DMS79 treated with DMSO at 0.1 percent for 48 hours (cell line): ENCODE data around the gene DNAJC9.

Experiments used
- DNase-seq: peaks from one replicate; lab custom pipeline; 2025; lab: John Stamatoyannopoulos, UW

Gene DNAJC9

DNA sequence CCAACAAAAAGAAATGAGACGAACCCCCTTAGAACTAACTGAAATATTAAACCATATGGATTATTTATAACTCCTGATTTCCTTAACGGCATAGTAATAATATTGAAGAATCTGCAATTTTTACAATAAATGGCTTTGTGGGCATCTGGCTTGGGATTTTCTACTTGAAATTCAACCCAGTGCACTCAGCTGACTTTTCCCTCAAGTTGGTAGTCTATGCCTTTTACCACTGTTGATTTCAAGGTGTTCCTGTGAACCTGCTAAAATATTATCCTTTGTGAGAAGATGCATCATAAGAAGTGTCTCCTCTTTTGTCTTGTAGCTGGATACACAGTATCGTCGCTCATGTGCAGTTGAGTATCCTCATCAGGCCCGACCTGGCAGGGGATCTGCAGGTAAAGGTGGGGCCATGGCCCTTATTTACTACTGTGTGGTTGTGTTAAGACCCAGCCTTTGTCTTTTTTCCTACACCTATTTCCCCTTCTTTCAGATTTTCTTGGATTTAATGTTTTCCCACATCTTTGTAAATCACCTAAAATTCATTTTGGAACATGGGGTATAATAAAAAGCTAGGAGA, 8.0 kb downstream of the DNAJC9 start:
- DNase-seq: no peak

- DNase-seq: no peak
These were observed 12.4 kb downstream of the DNAJC9 start for GRCh38 chr10:73234695-73235094.

DNA sequence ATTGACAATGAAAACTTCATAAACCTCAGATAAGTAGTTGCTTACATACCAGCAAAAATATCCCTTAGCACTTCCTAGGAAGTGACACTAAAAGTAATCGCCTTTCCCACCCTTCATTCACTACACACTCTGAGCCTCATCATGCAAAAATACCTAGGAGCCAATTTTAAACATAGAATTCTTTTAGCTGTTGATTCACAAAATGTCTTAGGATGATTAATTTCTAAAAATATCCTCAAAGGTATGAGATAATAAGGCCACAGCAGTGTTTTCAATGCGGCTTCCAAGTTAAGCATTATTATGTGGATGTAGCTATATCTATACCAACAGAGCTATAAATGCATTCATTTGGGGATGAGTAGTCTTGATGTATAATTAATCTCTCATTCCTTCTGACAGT, 13.2 kb downstream of the DNAJC9 start:
- no peak for DNase-seq

GRCh38 chr10:73232887-73233286, 14.2 kb downstream of the DNAJC9 start:
- no peak for DNase-seq

DNA sequence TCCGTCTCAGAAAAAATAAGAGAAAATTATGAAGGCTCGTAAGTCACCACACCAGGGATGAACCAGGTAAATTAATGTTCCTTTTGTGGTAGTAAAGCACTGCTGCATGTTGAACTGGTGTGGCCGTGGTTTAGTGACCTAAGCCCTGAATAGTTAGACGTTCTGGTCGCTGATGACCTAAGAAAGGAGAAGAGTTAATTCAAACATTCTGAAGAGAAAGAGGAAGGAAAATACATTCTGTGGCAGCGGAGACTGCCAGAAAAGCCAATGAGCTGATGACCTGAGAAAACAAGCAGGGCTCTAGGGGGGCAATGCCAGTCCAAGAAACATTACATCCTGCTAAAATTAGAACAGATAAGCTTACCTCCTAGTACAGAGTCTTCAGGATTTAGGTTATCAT, 17.5 kb downstream of the DNAJC9 start:
- no peak for DNase-seq

DNA sequence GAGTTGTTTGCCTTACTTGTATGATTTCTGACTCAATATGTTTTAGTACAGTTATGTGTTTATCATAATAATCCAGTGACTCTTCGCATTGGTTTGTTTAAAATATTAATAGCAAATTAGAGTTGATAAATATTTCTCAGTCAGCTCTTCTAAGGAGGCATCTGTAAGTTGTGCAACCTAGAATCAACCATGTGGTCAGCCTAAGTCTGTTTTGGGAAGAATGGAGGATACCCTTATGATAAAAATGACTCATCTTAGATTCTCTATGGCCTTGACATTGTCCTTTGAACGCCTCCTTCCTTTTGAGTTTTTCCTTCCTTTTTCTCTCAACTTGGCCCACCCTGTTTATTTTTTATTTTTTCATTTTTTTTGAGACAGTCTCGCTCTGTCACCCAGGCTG, 18.8 kb downstream of the DNAJC9 start:
- DNase-seq: no peak

DNA sequence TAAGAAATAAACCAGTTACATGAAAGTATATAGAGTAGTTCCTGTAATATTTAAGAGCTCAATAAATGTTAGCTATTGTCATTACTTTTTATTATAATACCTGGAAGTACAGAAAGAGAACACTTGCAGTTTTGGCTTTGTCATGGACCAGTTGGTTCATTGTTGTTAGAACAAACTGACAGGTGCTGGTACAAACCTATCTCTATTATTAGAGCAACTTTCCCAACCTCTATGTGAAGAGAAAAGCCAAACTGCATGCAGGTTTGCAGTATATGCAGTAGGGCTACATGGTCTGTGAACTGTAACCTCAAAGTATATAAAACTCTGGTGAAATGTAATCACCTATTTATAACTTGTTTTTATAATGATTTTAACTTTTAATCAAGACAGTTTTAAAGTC, 20.4 kb downstream of the DNAJC9 start:
- DNase-seq: no peak

DNA sequence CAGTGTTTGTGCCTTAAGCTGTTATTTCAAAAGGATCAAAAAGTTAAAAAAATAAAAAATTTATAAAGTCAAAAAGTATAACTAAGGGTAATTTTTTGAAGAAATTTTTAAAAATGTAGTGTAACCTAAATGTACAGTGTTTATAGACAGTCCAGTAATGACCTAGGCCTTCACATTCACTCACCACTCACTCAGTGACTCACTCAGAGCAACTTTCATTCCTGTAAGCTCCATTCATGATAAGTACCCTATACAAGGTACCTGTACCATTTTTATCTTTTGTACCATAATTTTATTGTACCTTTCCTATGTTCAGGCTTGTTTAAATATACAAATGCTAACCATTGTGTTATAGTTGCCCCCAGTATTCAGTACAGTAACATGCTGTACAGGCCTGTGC, 21.5 kb downstream of the DNAJC9 start:
- no peak for DNase-seq

DNA sequence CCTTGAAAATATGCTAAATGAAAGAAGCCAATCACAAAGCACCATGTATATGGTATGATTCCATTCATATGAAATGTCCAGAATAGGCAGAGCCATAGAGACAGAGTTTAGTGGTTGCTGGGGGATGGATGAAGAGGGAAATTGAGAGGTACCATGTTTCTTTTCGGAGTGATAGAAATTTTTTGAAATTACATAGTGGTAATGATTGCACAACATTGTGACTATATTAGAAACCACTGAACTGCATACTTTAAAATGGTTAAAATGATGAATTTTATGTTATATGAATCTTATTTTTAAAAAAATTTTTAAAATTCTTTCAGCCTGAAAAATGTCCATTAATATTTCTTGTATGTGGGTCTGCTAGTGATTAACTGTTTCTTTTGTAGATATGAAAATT, 26.1 kb downstream of the DNAJC9 start:
- no peak for DNase-seq

- no peak for DNase-seq
These were observed 27.7 kb downstream of the DNAJC9 start for GRCh38 chr10:73219384-73219783.

GRCh38 chr10:73218431-73219191, 28.4 kb downstream of the DNAJC9 start:
- no peak for DNase-seq

DNA sequence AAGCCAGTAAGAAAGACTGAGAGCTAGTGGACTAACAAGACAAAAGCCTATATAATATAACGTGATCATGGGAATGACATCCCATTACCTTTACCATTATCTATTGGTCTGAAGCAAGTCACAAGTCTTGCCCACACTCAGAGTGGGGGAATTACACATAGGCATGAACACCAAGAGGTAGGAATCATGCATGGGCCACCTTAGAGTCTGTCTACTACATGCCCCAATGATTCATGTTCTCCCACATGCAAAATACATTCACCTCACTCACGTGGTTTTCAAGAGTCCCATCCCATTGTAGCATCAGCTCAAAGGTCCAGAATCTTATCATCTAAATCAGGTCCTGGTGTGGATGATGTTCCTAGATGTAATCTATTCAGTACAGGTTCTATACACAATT, 29.4 kb downstream of the DNAJC9 start:
- DNase-seq: no peak

DNA sequence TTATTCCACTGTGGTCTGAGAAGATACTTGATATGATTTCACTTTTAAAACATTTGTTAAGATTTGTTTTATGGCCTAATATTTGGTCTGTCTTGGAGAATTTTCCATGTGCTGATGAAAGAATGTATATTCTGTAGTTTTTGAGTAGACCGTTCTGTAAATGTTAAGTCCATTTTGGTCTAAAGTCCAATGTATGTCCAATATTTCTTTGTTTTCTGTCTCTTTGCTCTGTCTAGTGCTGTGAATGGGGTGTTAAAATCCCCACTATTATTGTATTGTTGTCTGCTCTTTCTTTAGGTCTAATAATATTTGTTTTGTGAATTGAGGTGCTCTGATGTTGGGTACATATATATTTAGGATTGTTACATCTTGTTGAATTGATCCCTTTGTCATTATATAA, 31.3 kb downstream of the DNAJC9 start:
- no peak for DNase-seq

GRCh38 chr10:73211106-73211811, 35.8 kb downstream of the DNAJC9 start:
- DNase-seq: no peak

DNA sequence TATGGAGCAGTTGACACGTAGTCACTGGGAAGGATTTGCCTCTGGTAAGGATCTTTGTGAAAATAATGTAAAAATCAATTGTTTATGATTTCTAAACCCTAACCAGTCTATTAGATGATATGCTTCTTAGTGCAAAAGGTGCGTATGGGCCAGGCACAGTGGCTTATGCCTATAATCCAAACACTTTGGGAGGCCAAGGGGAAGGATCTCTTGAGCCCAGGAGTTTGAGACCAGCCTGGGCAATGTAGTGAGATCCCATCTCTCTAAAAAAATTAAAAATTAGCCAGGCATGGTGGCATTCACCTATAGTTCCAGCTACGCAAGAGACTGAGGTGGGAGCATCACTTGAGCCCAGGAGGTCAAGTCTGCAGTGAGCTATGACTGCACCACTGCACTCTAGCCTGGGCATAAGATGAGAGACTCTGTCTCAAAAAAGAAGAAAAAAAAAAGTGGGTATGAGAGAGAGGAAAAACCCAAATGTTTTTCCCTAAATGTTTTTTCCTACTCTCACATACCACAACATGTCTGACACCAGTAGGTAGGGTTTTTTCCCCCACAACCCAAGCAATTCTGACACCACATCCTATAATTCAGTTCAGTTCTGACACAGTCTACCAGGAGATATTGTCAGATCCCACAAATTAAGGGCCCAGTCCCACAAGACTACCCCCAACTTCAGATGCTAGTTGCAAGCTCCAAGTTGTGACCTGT, 36.5 kb downstream of the DNAJC9 start:
- DNase-seq: no peak

GRCh38 chr10:73209705-73210104, 37.4 kb downstream of the DNAJC9 start:
- no peak for DNase-seq

- no peak for DNase-seq
These were observed 39.2 kb downstream of the DNAJC9 start for GRCh38 chr10:73207883-73208282.

GRCh38 chr10:73206385-73206784, 40.7 kb downstream of the DNAJC9 start:
- DNase-seq: no peak

- DNase-seq: no peak
These were observed 41.2 kb downstream of the DNAJC9 start for GRCh38 chr10:73205890-73206289.

DNA sequence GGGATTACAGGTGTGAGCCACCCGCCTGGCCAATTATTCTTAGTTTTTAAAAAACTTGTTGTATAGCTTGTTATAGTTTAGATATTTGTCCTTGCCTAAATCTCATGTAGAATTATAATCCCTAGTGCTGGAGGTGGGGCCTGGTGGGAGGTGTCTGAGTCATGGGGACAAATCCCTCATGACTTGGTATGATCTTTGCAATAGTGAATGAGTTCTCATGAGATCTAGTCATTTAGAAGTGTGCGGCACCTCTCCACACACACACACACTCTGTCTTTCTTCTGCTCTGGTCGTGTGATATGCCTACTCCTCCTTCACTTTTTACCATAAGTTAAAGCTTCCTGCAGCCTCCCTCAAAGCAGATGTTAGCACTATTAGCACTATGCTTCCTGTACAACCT, 42.0 kb downstream of the DNAJC9 start:
- DNase-seq: no peak
